HCT116 (cell line): Measurements from ENCODE around the gene PIEZO2. TPM values are rescaled to one million over a fixed set of nuclear protein-coding genes. Genes with fewer than 3 reads are reported as not detected.

Experiments
- ATAC-seq: fragments of 200-7000 bp; cut with Tn5 transposase; 2 replicates; pipeline ENCODE4 v1.9.1; 2020; ENCODE audit warnings: mild to moderate bottlenecking, moderate library complexity
- BruUV-seq: library from RNA; stranded (reverse); fragments of 400-500 nt; replicated peaks from 2 replicates; lab custom pipeline; 2021; lab: Mats Ljungman, UMichigan
- CTCF ChIA-PET: fragments of 300-600 bp; sonication (Branson Sonifier 250); formaldehyde crosslinking; loops from one replicate; lab custom pipeline; 2021; ENCODE audit warnings: antibody characterized with exemption; lab: Charles Lee
- POLR2A ChIA-PET: fragments of 300-600, 350-600 bp; sonication (Branson Sonifier 250); formaldehyde crosslinking; loops from one replicate; lab custom pipeline; 2021; ENCODE audit warnings: antibody characterized with exemption; lab: Charles Lee
- RAD21 ChIA-PET, 2 experiments: fragments of 300-600 bp; sonication (Branson Sonifier 250); formaldehyde crosslinking; loops; one replicate each; lab custom pipeline; 2023; ENCODE audit warnings: low total read pairs in 2 of 2; ENCODE audit not compliant: uncharacterized antibody in 2 of 2, unreplicated experiment in 2 of 2, low non-redundant PET in 1 of 2; lab: Charles Lee
- DNase-seq: peaks from one replicate; pipeline ENCODE4 v3.0.0-alpha.2; 2010; ENCODE audit warnings: low read depth, low spot score
- H2AFZ ChIP-seq: fragments of 200-600 bp; shearing (Covaris generic), sonication (generic); 2 replicates; pipeline ENCODE4 v1.6.1; 2017; ENCODE audit warnings: low read depth, mixed run types, mixed read lengths, antibody characterized with exemption, low read length; ENCODE audit not compliant: poor library complexity, severe bottlenecking
- H3K27ac ChIP-seq: 2 replicates; pipeline ENCODE4 v1.5.1; 2012; ENCODE audit warnings: low read depth, low read length
- H3K27me3 ChIP-seq: fragments of 200-600 bp; sonication (generic); 2 replicates; pipeline ENCODE4 v1.6.1; 2016; ENCODE audit warnings: mixed run types, low read length, mixed read lengths; ENCODE audit not compliant: insufficient read depth
- H3K36me3 ChIP-seq, 2 experiments: fragments of 200-500 bp in 1 of 2; fragments of 200-600 bp in 1 of 2; sonication (Bioruptor generic) in 1 of 2; sonication (generic) in 1 of 2; 2 replicates each; pipeline versions ENCODE4 v1.5.1 to v1.6.1; 2014 to 2016; ENCODE audit warnings: low read length in 2 of 2, inconsistent platforms in 1 of 2, mixed read lengths in 1 of 2, mixed run types in 1 of 2; ENCODE audit not compliant: insufficient read depth in 2 of 2, control insufficient read depth in 1 of 2
- H3K4me1 ChIP-seq, 2 experiments: fragments of 200-600 bp in 1 of 2; sonication (generic) in 1 of 2; 2 replicates each; pipeline versions ENCODE4 v1.5.1 to v1.6.1; 2012 to 2017; ENCODE audit warnings: low read length in 2 of 2, inconsistent platforms in 1 of 2, mild to moderate bottlenecking in 1 of 2, mixed read lengths in 1 of 2, mixed run types in 1 of 2, moderate library complexity in 1 of 2; ENCODE audit not compliant: insufficient read depth in 2 of 2, control insufficient read depth in 1 of 2
- H3K4me2 ChIP-seq: fragments of 200-600 bp; sonication (generic); 2 replicates; pipeline ENCODE4 v1.6.1; 2017; ENCODE audit warnings: mixed run types, low read length, mixed read lengths
- H3K4me3 ChIP-seq, 2 experiments: fragments of 200-600 bp in 1 of 2; sonication (generic) in 1 of 2; replicated peaks in 1 of 2; 2 replicates each; pipeline ENCODE4 v1.5.1; 2011 to 2016; ENCODE audit warnings: low read length in 2 of 2, control low read depth in 1 of 2, low read depth in 1 of 2, mild to moderate bottlenecking in 1 of 2, mixed read lengths in 1 of 2, mixed run types in 1 of 2
- H3K79me2 ChIP-seq: fragments of 200-600 bp; sonication (generic); 2 replicates; pipeline ENCODE4 v1.6.1; 2017; ENCODE audit warnings: mild to moderate bottlenecking, mixed run types, low read length, moderate library complexity, mixed read lengths; ENCODE audit not compliant: insufficient read depth
- H3K9ac ChIP-seq: fragments of 200-600 bp; sonication (generic); 2 replicates; pipeline ENCODE4 v1.6.1; 2016; ENCODE audit warnings: low read length, mixed read lengths
- H3K9me2 ChIP-seq: fragments of 200-600 bp; sonication (generic), shearing (Covaris generic); 2 replicates; pipeline ENCODE4 v1.6.1; 2017; ENCODE audit warnings: mixed run types, mild to moderate bottlenecking, moderate library complexity; ENCODE audit not compliant: insufficient read depth
- H3K9me3 ChIP-seq, 2 experiments: fragments of 200-500 bp in 1 of 2; fragments of 200-600 bp in 1 of 2; sonication (Bioruptor generic) in 1 of 2; sonication (generic) in 1 of 2; 2 replicates each; pipeline ENCODE4 v1.6.1; 2014 to 2017; ENCODE audit warnings: low read length in 2 of 2, mixed read lengths in 2 of 2, inconsistent platforms in 1 of 2, low read depth in 1 of 2, mild to moderate bottlenecking in 1 of 2, mixed run types in 1 of 2, moderate library complexity in 1 of 2; ENCODE audit not compliant: control insufficient read depth in 1 of 2, insufficient read depth in 1 of 2
- H4K20me1 ChIP-seq: fragments of 200-600 bp; sonication (generic), shearing (Covaris generic); 2 replicates; pipeline ENCODE4 v1.6.1; 2017; ENCODE audit warnings: mixed run types, mild to moderate bottlenecking, moderate library complexity; ENCODE audit not compliant: insufficient read depth
- ATF3 ChIP-seq: IDR thresholded peaks from 2 replicates; pipeline ENCODE4 v1.6.1; 2012
- CBX3 ChIP-seq: IDR thresholded peaks from 2 replicates; pipeline ENCODE4 v1.6.1; 2012; ENCODE audit warnings: low read depth
- CEBPB ChIP-seq: IDR thresholded peaks from 2 replicates; pipeline ENCODE4 v1.6.1; 2012; ENCODE audit warnings: low read depth
- CTCF ChIP-seq, 3 experiments: fragments of 200-600 bp in 1 of 3; sonication (generic) in 1 of 3; IDR thresholded peaks in 2 of 3; conservative IDR thresholded peaks in 1 of 3; 2 replicates each; pipeline ENCODE4 v1.5.1; 2012 to 2017; ENCODE audit warnings: low read depth in 2 of 3, low read length in 2 of 3, antibody characterized with exemption in 1 of 3, borderline replicate concordance in 1 of 3, control low read depth in 1 of 3, mild to moderate bottlenecking in 1 of 3, mixed read lengths in 1 of 3, mixed run types in 1 of 3, moderate library complexity in 1 of 3; ENCODE audit not compliant: insufficient read depth in 1 of 3
- EGR1 ChIP-seq: IDR thresholded peaks from 2 replicates; pipeline ENCODE4 v1.6.1; 2012; ENCODE audit warnings: low read depth
- EZH2phosphoT487 ChIP-seq: fragments of 200-600 bp; IDR thresholded peaks from 2 replicates; pipeline ENCODE4 v1.6.1; 2018; ENCODE audit warnings: antibody characterized with exemption, borderline replicate concordance
- FOSL1 ChIP-seq: IDR thresholded peaks from 2 replicates; pipeline ENCODE4 v1.6.1; 2012; ENCODE audit warnings: low read depth
- JUND ChIP-seq: IDR thresholded peaks from 2 replicates; pipeline ENCODE4 v1.6.1; 2012
- MAX ChIP-seq: IDR thresholded peaks from 2 replicates; pipeline ENCODE4 v1.6.1; 2012
- POLR2A ChIP-seq: IDR thresholded peaks from 2 replicates; pipeline ENCODE4 v1.7.0; 2011; ENCODE audit warnings: borderline replicate concordance; ENCODE audit not compliant: insufficient read depth, insufficient read length; ENCODE audit errors: extremely low read depth
- POLR2AphosphoS5 ChIP-seq: IDR thresholded peaks from 2 replicates; pipeline ENCODE4 v1.6.1; 2011; ENCODE audit warnings: mild to moderate bottlenecking, low read depth, low read length, moderate library complexity
- RAD21 ChIP-seq: IDR thresholded peaks from 2 replicates; pipeline ENCODE4 v1.6.1; 2012; ENCODE audit warnings: low read depth, mild to moderate bottlenecking
- REST ChIP-seq: IDR thresholded peaks from 2 replicates; pipeline ENCODE4 v1.6.1; 2012; ENCODE audit warnings: low read depth
- SIN3A ChIP-seq: IDR thresholded peaks from 2 replicates; pipeline ENCODE4 v1.6.1; 2012; ENCODE audit warnings: low read depth
- SP1 ChIP-seq: IDR thresholded peaks from 2 replicates; pipeline ENCODE4 v1.6.1; 2012; ENCODE audit warnings: low read depth
- TCF7L2 ChIP-seq: IDR thresholded peaks from 2 replicates; pipeline ENCODE4 v1.7.0; 2011; ENCODE audit warnings: borderline replicate concordance, inconsistent platforms; ENCODE audit not compliant: insufficient read depth, insufficient read length; ENCODE audit errors: extremely low read depth
- YY1 ChIP-seq: IDR thresholded peaks from 2 replicates; pipeline ENCODE4 v1.6.1; 2011; ENCODE audit warnings: low read length, low read depth, moderate library complexity, mild to moderate bottlenecking; ENCODE audit not compliant: insufficient replicate concordance; ENCODE audit errors: extremely low read depth
- ZBTB33 ChIP-seq: IDR thresholded peaks from 2 replicates; pipeline ENCODE4 v1.6.1; 2011; ENCODE audit warnings: mild to moderate bottlenecking, low read length, moderate library complexity; ENCODE audit not compliant: insufficient replicate concordance; ENCODE audit errors: extremely low read depth
- intact Hi-C: fragments of 100-400 bp; cut with micrococcal nuclease; formaldehyde crosslinking; loops from 2 replicates; pipeline ENCODE4 v1.10.0; 2022
- total RNA-seq: library from RNA; stranded (reverse); gene quantifications from one replicate; pipeline ENCODE4 v1.2.1, GENCODE V29; 2021; ENCODE audit not compliant: unreplicated experiment

PIEZO2 gene
- total RNA-seq, 1 experiment from 2014 or later = 0.34 TPM

- no peak overlapping the region for H3K4me2 ChIP-seq
- TF ChIP-seq CEBPB = no peak
- TF ChIP-seq CBX3 = no peak
- no peak for TF ChIP-seq EZH2phosphoT487
- no peak for TF ChIP-seq JUND
- no peak for TF ChIP-seq ATF3
- TF ChIP-seq REST = no peak
- no peak for TF ChIP-seq POLR2AphosphoS5
- no peak for TF ChIP-seq FOSL1
- TF ChIP-seq YY1 = no peak
- TF ChIP-seq EGR1 = no peak
- TF ChIP-seq RAD21 = no peak
- no peak for TF ChIP-seq MAX
- TF ChIP-seq ZBTB33 = no peak
- no peak for TF ChIP-seq CTCF (IDR thresholded peaks at IDR 0.05 in 2 of 3, conservative IDR thresholded peaks at IDR 0.05 in 1 of 3; ENCODE audit: borderline replicate concordance in 1 of 3, insufficient read depth in 1 of 3, low read depth in 2 of 3, low read length in 2 of 3)
- TF ChIP-seq POLR2A = no peak
- TF ChIP-seq SIN3A = no peak
- TF ChIP-seq SP1 = no peak
- TF ChIP-seq TCF7L2 = no peak
- RAD21 ChIA-PET = no interaction called here
- intact Hi-C loops = no loop called here
- H3K27ac ChIP-seq = no peak overlapping the region
- H3K4me3 ChIP-seq = no peak overlapping the region
- H3K9ac ChIP-seq = no peak overlapping the region
- CTCF ChIA-PET = no interaction called here
- BruUV-seq = no TSS peak
- ATAC-seq (no peak), DNase-seq (no peak)
- no peaks in the 10 kb centered on the region for H3K9me2 ChIP-seq
- POLR2A ChIA-PET = no interaction called here
- H3K27me3 ChIP-seq = 0 out of 2 replicates have a peak, but pooled peaks cover under 1% of the 10 kb centered on the region
- H2AFZ ChIP-seq = no peak overlapping the region
- H3K79me2 ChIP-seq = no peaks in the 10 kb centered on the region
- H3K9me3 ChIP-seq = peaks cover 0 to 4% of the 10 kb centered on the region in 2 experiments; a peak in 2 of 4 replicates
- no peaks in the 10 kb centered on the region for H4K20me1 ChIP-seq
- no peaks in the 10 kb centered on the region for H3K36me3 ChIP-seq
- H3K4me1 ChIP-seq = no peaks in the 10 kb centered on the region
Measured at GRCh38 chr18:10995550-10995949, 153.8 kb downstream of the PIEZO2 start.
